Heart left ventricle (tissue), 13 donors: ENCODE data around the gene LENG9.

ENCODE experiments used
- CTCF ChIP-seq, 12 donors: fragments of 200-600 bp; sonication (generic) in 4 of 12; IDR thresholded peaks; one replicate each; pipeline versions ENCODE4 v1.5.0 to v1.8.0; 2018 to 2022; ENCODE audit warnings: antibody characterized with exemption in 12 of 12, mild to moderate bottlenecking in 5 of 12
- POLR2A ChIP-seq, 2 donors: fragments of 450-650 bp; IDR thresholded peaks; one replicate each; pipeline ENCODE4 v1.6.1; 2017; ENCODE audit warnings: antibody characterized with exemption in 2 of 2, mild to moderate bottlenecking in 2 of 2, moderate library complexity in 2 of 2
- donor health status: ischemic (EF 13 %, LVEDD 7.1; RV severe dilation, severe dysfunction).
- donor health status: DM: no; HTN: yes; CAD: no.
- donor health status: DM: no; HTN: no; CAD: no.
- donor health status: ischemic (EF 25% LVEDD 6.9; RV normal size, moderate dysfunction).
- donor health status: ischemic (EF 25% LVEDD 5.7; RV mildly dilated, moderate dysfunction).
- donor health status: ischemic (EF 35%, LVEDD 5.7; RV mildly dilated, moderate dysfunction).
- donor health status: nonischemic (EF 11% LVEDD 7.7; RV severe dilation, severe dysfunction).
- donor health status: DM: yes; HTN: yes; CAD: no.
- donor health status: PGD.
- donor health status: ischemic (EF 29% LVEDD 5.4; RV normal size, mild dysfunction).
- donor health status: nonischemic (EF 23%, LVEDD 6.1; RV moderate dilation, normal function).

- no peak for TF ChIP-seq CTCF (IDR thresholded peaks at IDR 0.05)
- no peak for TF ChIP-seq POLR2A (IDR thresholded peaks at IDR 0.05)
These were observed 11.6 kb downstream of the LENG9 start for GRCh38 chr19:54451997-54452396.
